H1 (cell line): ENCODE data around the gene SCAPER.

ENCODE experiments used
- CHD2 ChIP-seq: IDR thresholded peaks from 2 replicates; pipeline ENCODE4 v1.6.1; 2012; ENCODE audit warnings: low read length, improper control_type of control experiment
- EZH2 ChIP-seq: fragments of 200-600 bp; sonication (generic); IDR thresholded peaks from 2 replicates; pipeline ENCODE4 v1.7.1; 2012; ENCODE audit warnings: low read depth, mild to moderate bottlenecking, moderate library complexity, low read length, inconsistent platforms; ENCODE audit not compliant: severe bottlenecking
- JUND ChIP-seq: IDR thresholded peaks from 2 replicates; pipeline ENCODE4 v1.6.1; 2011; ENCODE audit warnings: mild to moderate bottlenecking, improper control_type of control experiment, low read length
- POLR2A ChIP-seq, 2 experiments: IDR thresholded peaks; 1 replicate in 1 of 2; 2 replicates in 1 of 2; pipeline ENCODE4 v1.6.1; 2011; ENCODE audit warnings: low read depth in 2 of 2, low read length in 2 of 2, mild to moderate bottlenecking in 2 of 2; ENCODE audit errors: control extremely low read depth in 1 of 2
- ZNF274 ChIP-seq: IDR thresholded peaks from 2 replicates; pipeline ENCODE4 v1.7.0; 2012; ENCODE audit warnings: low read length, borderline replicate concordance; ENCODE audit errors: extremely low read depth
- TF ChIP-seq, protein P1 (sequence below): IDR thresholded peaks from 2 replicates; pipeline ENCODE4 v1.6.1; 2012; ENCODE audit warnings: low read length, inconsistent platforms
- TF ChIP-seq, protein P2 (sequence below), 3 experiments: IDR thresholded peaks; 1 replicate in 2 of 3; 2 replicates in 1 of 3; pipeline versions ENCODE4 v1.5.1 to v1.6.1; 2011; ENCODE audit warnings: low read length in 3 of 3, mild to moderate bottlenecking in 3 of 3, inconsistent platforms in 2 of 3, low read depth in 1 of 3, moderate library complexity in 1 of 3; ENCODE audit not compliant: insufficient read depth in 1 of 3; ENCODE audit errors: control extremely low read depth in 1 of 3

DNA sequence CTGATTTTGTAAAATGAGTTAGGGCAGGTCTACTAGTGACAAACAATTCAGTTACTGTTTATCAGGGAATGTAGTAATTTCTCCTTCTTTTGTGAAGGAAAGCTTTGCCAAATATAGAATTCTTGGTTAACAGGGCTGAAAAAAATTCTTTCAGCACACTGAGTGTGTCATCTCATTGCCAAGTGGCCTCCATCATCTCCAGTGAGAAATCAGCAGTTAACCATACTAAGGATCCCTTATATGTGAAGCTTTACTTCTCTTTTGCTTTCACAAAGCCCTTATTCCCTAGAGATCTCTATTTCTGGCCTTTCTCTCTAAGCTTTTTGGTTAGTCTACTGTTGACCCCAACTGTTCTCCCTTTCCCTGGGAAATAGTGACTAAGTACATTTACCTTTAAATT lies 269.1 kb downstream of the SCAPER start:
- TF ChIP-seq JUND (no peak), ZNF274 (no peak), CHD2 (no peak), POLR2A (IDR thresholded peaks at IDR 0.05; ENCODE audit: control extremely low read depth in 1 of 2, low read depth in 2 of 2, low read length in 2 of 2) (no peak), EZH2 (no peak)
- TF ChIP-seq, protein P1, sequence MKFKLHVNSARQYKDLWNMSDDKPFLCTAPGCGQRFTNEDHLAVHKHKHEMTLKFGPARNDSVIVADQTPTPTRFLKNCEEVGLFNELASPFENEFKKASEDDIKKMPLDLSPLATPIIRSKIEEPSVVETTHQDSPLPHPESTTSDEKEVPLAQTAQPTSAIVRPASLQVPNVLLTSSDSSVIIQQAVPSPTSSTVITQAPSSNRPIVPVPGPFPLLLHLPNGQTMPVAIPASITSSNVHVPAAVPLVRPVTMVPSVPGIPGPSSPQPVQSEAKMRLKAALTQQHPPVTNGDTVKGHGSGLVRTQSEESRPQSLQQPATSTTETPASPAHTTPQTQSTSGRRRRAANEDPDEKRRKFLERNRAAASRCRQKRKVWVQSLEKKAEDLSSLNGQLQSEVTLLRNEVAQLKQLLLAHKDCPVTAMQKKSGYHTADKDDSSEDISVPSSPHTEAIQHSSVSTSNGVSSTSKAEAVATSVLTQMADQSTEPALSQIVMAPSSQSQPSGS, result no peak
- TF ChIP-seq, protein P2, sequence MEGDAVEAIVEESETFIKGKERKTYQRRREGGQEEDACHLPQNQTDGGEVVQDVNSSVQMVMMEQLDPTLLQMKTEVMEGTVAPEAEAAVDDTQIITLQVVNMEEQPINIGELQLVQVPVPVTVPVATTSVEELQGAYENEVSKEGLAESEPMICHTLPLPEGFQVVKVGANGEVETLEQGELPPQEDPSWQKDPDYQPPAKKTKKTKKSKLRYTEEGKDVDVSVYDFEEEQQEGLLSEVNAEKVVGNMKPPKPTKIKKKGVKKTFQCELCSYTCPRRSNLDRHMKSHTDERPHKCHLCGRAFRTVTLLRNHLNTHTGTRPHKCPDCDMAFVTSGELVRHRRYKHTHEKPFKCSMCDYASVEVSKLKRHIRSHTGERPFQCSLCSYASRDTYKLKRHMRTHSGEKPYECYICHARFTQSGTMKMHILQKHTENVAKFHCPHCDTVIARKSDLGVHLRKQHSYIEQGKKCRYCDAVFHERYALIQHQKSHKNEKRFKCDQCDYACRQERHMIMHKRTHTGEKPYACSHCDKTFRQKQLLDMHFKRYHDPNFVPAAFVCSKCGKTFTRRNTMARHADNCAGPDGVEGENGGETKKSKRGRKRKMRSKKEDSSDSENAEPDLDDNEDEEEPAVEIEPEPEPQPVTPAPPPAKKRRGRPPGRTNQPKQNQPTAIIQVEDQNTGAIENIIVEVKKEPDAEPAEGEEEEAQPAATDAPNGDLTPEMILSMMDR (IDR thresholded peaks at IDR 0.05; ENCODE audit: control extremely low read depth in 1 of 3, insufficient read depth in 1 of 3, low read depth in 1 of 3, low read length in 3 of 3), result no peak
